ENCODE data around the gene SCFD1.
"Not testable (repeated sequence)": the region's sequence is repeated elsewhere in the genome, so short reads cannot be mapped to it uniquely, and the experiment has no call there.

The SCFD1 gene

DNA sequence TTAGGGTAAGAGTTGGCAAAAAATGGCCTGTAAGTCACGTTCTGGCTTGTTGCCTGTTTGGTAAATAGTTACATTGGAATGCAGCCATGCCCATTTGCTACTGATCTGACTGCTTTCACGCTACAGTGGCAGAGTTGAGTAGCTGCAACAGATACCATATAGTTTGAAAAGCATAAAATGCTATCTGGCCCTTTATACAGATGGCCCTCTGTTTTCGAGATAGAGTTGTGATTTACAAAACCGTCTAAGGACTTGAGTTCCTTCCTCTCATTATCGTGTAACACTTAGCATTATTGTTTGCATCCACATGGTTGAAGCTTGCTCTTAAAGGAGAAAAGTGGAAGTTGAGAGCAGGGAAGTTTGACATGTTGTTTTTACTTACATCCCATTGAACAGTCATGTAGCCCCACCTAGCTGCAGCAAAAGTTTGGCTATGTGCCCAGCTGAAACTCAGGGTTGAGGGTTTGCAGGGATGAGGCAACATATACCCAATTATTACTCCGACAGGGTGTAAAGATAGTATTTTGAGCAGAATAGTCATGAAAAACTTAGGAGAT is 11.3 kb upstream of the SCFD1 start:
- in situ Hi-C loops (cut with MboI; ENCODE audit: low sequenced_read_pairs): no loop called here

DNA sequence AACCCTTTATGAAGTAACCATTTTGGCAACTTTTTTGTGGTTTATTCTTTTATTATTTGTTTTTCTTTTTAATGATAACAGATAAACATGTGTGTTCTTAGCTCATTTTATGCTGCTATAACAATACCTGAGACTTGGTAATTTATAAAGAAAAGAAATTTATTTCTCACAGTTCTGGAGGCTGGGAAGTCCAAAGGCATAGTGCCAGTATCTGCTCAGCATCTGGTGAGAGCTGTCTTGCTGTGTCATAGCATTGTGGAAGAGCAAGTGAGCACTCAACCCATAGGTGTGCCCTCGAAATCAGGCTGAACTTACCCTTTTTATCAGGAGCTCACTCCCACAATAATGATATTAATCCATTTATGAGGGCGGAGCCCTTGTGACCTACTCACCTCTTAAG is 8.0 kb upstream of the SCFD1 start:
- in situ Hi-C loops (cut with MboI; ENCODE audit: low sequenced_read_pairs): no loop called here

DNA sequence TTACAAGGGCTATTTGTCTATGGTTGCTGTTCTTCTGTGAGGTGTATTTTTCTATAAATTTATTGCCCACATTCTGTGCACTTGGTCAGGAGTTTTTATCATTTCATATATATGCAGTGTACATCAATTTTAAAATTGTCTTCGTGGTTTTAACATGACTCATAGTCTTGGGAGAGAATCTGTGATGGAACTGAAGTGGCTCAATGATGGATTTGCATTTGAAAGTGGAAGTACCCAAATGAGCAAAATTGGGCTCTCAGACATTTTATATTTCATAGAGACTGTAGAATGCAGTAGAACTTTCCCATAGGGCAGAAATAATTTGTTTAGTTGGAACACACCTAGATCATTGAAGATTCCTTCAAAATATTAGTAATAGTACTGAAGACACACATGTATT is 1.9 kb upstream of the SCFD1 start:
- in situ Hi-C loops (cut with MboI; ENCODE audit: low sequenced_read_pairs): no loop called here

DNA sequence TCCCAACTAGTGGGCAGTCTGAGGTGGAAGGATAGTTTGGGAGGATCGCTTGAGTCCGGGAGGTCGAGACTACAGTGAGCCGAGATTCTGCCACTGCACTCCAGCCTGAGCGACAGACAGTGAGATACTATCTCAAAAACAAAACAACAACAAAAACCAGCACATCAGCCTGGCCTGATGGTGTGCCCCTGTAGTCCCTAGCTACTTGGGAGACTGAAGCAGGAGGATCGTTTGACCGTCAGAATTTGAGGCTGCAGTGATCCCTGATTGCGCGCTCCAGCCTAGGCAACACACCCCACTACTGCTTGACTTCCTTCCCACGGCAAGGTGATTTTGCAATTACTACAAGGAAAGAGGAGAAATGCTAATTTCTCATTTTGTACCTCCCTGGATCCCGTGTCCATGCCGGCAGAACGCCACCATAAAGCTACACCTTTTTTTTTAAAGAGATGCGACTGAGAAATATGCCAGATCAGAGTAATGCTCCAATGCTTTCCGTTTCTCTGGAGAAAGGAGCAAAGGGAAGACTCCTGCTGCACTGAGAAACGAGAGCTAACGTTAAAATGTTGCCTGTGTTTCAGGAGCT is 672 bp upstream of the SCFD1 start:
- in situ Hi-C loops (cut with MboI; ENCODE audit: low sequenced_read_pairs): no loop called here

DNA sequence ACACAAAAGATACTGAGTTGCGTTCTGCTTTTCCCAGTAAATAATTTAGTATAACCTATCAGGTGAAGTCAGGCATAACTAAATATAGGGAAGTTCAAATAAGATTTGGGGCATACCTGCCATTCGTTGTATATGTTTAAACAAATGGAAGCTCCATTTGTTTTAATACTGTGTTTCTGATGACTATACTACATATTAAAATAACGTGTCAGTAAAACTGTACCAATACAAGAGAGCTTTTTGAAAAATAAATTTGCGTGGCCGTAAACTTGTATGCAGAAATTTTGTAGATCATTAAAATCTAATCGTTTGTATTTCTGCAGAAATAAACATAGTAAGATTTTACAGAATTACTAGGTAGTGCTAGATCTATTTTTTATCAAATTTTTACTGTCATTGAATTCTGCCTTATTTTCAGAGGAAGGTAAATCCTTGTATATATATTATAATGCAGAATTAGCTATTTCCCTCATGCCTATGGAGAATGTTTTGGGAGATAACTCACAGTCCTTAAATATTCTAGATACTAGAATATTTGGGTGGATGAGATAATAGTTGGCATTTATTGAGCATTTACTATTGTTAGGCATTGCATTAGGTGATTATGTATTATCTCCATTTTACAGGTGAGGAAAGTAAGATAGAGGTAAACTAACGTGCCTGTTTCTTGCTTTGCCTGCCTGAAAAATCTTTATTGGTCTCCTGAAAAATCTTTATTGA is 1.5 kb downstream of the SCFD1 start:
- in situ Hi-C loops (cut with MboI; ENCODE audit: low sequenced_read_pairs): no loop called here

DNA sequence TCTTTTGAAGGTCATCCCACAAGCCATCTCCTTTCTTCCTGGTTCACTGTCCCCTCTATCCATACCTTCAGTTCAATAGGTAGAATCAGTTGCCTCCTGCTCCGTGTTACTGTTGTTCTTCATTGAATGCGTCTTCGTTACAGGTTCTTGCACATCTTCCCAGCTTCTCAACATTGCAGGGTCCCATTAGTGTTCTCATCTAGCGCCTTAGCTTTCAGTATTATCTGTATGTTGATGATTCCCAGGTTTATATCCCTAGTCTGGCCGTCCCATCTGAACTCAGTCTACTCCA is 2.0 kb downstream of the SCFD1 start:
- in situ Hi-C loops (cut with MboI; ENCODE audit: low sequenced_read_pairs): no loop called here

DNA sequence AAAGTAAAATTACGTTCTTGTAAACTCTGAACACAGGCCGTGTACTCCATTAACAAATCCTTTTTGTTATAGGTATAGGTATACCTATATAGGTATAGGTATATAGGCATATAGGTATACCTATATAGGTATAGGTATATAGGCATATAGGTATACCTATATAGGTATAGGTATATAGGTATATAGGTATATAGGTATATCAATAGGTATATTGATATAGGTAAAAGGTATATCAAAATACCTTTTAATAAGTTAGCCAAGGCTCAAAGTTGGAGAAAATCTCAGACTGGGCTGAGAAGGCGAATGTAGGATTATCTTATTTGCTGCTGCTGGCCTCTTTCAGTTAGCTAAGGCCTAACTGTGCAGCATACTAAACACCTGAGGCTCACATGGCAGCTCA is 3.4 kb downstream of the SCFD1 start:
- in situ Hi-C loops (cut with MboI; ENCODE audit: low sequenced_read_pairs): no loop called here

DNA sequence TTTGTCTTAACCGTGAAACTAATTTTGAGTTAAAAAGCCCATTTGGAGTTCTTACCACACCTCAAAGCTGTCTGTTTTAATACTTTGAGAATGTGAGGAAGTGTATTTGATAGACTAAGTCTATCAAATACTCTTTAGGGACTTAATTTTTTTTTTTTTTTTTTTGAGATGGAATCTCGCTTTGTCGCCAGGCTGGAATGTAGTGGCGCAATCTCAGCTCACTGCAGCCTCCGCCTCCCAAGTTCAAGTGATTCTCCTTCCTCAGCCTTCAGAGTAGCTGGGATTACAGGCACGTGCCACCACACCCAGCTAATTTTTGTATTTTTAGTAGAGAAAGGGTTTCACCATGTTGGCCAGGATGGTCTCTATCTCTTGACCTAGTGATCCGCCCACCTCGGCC is 7.3 kb downstream of the SCFD1 start:
- in situ Hi-C loops (cut with MboI; ENCODE audit: low sequenced_read_pairs): not testable (repeated sequence)

DNA sequence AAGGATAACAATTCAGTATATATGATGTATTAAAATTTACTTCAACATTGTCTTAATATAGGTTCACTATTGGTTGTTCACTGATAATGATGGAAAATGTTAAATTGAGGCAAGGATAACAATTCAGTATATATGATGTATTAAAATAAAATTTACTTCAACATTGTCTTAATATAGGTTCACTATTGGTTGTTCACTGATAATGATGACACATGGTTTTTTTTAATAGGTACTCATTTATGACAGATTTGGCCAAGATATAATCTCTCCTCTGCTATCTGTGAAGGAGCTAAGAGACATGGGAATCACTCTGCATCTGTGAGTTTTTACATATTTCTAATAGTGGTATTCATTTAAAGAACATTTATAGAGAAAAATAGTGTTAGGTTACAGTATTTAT is 8.1 kb downstream of the SCFD1 start:
- in situ Hi-C loops (cut with MboI; ENCODE audit: low sequenced_read_pairs): no loop called here

DNA sequence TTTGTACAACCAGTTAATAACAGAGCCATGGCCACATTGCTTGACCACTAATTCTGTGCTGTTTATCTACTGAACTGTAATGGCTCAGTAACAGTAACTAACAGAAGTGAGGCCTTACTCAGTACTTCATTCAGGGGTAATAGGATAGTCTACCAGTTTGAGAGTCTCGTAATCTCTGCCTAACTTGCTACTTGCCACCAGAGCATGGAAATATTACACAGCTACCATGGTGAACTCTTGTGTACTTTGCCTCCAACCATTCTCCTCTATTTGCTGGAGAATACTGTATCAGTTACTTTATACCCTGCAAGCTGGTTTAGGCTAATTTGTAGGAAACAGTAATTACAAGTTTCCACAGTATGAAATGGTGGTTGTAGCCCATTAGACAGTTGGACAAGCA is 10.6 kb downstream of the SCFD1 start:
- in situ Hi-C loops (cut with MboI; ENCODE audit: low sequenced_read_pairs): no loop called here

DNA sequence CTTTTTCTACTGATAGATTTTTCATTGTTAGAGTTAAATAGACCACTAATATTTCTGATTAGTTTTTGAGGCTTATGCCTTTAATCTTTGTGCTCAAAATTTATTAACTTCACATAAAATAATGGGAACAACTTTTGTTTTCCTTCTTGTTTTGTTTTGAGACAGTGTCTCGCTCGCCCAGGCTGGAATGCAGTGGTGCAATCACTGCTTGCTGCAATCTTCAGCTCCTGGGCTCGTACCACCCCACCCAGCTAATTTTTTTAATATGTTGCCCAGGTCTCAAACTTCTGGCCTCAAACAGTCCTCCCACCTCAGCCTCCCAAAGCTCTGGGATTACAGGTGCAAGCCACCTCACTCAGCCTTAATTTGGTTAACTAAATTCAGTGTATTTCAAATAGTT is 16.8 kb downstream of the SCFD1 start:
- in situ Hi-C loops (cut with MboI; ENCODE audit: low sequenced_read_pairs): no loop called here

DNA sequence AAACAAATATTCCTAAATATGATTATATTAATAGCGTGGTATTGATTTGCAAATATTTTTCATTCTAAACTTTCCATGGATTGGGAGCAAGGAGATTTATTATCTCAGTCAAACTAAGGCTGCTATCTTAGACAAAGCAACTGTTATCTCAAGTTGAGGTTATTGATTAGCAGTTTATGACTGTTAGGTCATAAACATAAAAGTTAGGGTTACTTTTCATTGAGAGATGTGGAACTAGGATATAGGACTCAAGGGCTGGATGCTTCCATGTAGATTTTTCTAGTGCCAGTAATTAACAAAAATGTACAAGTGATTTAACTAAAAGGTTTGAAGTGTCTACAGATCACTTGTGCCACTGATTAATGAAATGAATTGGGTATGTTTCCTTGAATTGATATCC is 19.1 kb downstream of the SCFD1 start:
- in situ Hi-C loops (cut with MboI; ENCODE audit: low sequenced_read_pairs): no loop called here

DNA sequence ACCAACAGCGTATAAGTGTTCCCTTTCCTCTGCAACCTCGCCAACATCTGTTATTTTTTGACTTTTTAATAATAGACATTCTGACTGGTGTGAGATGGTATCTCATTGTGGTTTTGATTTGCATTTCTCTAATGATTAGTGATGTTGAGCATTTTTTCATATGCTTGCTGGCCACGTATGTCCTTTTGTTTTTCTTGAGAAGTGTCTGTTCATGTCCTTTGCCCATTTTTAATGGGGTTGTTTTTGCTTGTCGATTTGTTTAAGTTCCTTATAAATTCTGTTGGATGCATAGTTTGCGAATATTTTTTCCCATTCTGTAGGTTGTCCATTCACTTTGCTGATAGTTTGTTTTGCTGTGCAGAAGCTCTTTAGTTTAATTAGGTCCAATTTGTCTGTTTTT is 22.3 kb downstream of the SCFD1 start:
- in situ Hi-C loops (cut with MboI; ENCODE audit: low sequenced_read_pairs): not testable (repeated sequence)

DNA sequence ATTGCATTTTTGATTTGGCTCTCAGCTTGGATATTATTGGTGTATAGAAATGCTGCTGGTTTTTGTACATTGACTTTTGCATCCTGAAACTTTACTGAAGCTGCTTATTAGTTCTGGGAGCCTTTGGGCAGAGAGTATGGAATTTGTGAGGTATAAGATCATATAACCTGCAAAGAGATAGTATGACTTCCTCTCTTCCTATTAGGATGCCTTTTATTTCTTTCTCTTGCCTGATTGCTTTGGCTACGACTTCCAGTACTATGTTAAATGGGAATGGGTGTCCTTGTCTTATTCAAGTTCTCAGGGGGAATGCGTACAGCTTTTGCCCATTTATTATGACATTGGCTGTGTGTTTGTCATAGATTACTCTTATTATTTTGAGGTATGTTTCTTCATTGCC is 23.5 kb downstream of the SCFD1 start:
- in situ Hi-C loops (cut with MboI; ENCODE audit: low sequenced_read_pairs): no loop called here

DNA sequence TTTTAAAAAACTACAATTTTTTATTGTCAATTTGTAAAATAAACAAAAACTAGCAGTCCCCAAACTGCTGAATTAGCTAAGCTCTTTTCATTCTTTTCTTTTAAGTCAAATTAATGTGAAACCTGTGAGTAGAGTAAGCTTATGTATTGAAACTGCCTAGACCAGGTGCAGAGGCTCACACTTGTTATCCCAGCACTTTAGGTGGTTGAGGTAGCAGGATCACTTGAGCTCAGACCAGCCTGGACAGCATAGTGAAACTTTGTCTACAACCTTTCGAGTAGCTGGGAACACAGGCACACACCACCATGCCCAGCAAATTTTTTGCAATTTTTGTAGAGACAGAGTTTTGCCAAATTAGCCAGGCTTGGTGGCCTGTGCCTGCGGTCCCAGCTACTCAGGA is 26.4 kb downstream of the SCFD1 start:
- in situ Hi-C loops (cut with MboI; ENCODE audit: low sequenced_read_pairs): no loop called here

DNA sequence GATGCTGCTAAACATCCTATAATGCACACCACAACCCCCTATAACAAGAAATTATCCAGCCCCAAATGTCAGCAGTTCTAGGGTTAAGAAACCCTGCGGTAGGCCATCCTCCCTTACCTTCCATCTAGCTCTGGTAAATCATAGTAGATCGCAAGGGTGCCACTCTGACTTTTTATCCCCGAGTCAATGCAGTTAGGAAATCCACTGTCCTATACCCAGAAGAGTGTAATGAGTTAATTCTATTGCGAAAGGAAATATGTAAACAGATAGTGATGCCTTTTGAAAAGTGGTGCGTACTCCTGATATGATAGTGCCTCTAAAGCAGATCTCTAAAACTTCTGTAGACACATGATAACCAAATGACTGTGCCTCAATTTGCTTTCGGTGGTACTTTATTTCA is 29.8 kb downstream of the SCFD1 start:
- in situ Hi-C loops (cut with MboI; ENCODE audit: low sequenced_read_pairs): no loop called here

DNA sequence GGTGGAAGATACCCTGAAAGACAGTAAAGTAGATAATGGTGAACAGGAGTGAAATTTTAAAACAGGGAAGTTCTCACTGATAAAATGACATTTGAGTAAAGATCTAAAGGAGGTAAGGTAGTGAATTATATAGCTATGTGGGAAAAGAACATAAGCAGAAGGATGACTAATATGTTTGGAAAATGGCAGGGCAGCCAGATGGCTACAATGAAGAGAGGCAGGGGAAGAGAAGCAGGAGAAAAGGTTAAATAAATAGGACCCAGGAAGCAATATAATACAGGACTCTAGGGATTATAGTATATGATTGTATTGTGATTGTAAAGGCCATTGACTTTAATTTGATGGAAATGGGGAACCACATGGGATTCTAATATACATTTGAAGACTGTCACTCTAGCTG is 33.0 kb downstream of the SCFD1 start:
- in situ Hi-C loops (cut with MboI; ENCODE audit: low sequenced_read_pairs): no loop called here

DNA sequence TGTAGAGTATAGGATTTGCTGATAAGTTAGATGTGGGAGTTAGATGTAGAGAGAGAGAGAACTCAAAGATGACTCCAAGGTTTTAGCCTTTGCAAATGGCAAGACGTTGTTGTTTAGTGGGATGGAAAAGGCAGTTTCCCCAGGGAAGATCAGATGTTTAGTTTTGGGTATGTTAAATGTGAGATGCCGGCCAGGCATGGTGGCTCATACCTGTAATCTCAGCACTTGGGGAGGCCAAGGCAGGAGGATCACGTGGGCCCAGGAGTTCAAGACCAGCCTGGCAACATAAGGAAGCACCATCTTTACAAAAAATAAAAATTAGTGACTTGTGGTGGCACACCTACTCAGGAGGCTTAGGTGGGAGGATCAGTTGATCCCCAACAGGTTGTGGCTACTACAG is 33.5 kb downstream of the SCFD1 start:
- in situ Hi-C loops (cut with MboI; ENCODE audit: low sequenced_read_pairs): no loop called here

DNA sequence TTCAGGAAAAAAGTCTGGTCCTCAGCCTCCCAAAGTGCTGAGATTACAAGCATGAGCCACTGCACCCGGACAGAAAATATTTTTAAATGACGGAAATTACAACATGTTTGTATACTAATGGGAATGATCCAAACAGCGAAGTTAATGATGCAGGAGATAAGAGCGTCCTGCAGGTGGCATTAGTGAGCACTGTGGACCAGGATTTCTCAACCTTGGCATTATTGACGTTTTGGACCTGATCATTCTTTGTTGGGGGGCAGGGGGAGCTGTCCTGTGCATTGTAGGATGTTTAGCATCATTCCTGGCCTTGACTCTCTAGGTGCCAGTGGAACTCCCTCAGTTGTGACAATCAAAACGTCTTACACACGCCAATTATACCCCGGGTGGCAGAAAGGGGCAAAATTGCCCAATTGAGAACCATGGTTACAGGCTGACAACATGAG is 34.1 kb downstream of the SCFD1 start:
- in situ Hi-C loops (cut with MboI; ENCODE audit: low sequenced_read_pairs): no loop called here

DNA sequence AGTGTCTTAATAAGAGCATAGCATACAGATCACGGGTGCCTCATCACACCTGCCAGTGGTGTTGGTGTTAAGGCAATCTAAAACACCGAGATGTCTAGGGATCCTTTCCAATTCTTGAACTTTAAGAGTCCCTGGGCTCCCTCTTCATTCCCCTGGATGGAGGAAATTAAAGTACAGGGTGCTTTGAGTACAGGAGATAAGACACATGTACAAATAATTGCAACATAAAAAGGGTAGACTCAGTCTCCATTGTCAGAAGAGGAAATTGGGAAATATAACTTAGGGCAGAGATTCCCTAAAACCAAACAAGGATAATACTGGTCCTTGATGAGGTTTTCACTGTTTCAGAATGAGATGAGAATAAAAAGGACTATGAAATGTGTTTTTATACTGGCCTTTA is 34.9 kb downstream of the SCFD1 start:
- in situ Hi-C loops (cut with MboI; ENCODE audit: low sequenced_read_pairs): no loop called here

DNA sequence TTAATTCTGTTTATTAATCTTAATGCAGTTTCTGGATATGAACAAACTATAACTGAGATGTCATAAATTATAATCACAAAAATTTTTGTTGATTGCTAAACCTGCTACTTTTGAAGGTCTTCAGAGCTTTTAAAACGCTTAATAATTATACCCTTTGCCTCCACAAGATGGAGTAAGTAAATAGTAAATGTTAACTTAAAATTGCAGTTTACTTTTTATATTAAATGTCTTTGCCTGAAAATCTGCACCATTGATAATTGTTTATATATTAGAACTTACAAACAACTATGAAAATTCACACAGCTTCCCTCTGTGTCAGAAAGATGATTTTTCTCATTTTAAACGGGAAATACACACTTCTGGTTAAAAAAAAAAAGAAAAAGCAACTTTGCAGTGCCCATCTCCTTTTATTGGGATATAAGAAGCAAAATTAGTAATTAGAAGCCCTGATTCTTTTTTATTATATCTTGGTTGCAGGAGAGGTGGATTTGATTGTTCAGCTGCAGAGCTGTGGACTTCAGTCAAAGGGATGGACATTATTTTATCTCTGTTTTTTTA is 35.6 kb downstream of the SCFD1 start:
- in situ Hi-C loops (cut with MboI; ENCODE audit: low sequenced_read_pairs): no loop called here

DNA sequence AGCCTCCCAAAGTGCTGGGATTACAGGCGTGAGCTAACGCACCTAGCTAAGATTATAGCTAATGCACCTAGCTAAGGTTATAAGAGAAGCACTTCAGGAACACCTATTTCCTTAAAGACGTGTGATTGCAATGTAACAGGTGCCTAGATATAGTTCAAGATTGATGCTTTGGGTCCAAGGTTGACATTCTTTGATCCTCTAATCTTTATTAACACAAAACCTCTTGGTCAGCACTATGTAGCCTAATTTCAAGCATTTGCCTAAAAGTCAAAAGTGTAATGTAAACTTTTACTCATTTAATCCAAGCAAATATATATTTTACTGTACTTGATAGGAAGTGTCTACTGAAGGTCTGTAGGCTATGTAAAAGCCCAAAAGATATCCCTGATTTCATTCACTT is 36.5 kb downstream of the SCFD1 start:
- in situ Hi-C loops (cut with MboI; ENCODE audit: low sequenced_read_pairs): no loop called here

DNA sequence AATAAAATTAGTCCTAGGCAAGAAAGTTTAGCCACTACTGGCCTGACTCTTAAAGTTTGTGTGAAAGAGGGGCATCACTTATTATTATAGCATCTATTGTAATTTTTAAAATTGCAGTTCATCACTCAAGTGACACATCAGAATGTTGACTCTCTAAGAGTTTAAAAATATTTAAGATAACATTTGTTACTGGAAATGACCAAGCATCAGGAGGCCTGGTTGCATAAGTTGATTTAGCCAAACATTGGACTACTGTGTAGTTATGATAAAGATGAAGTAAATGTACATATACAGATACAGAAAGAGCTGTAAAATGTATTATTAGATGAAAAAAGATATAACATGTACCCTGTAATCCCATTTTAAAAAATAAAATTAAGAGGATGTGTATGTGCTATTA is 47.5 kb downstream of the SCFD1 start:
- in situ Hi-C loops (cut with MboI; ENCODE audit: low sequenced_read_pairs): no loop called here

Measured in HL-60/S4 treated with phorbol 12-myristate 13-acetate at 8.2 ng/mL for 4 days and 3 days (cell line).